ENCODE data around the gene FAM199X. TPM values are rescaled to one million over a fixed set of nuclear protein-coding genes. Genes with fewer than 3 reads are reported as not detected.
A peak's percentile ranks its signal among the peaks of the same experiment; 100 is the strongest.

The FAM199X gene
- polyA plus RNA-seq, 1 donor from 2014 or later, result 38.2 TPM

GRCh38 chrX:104168127-104168526, 1.9 kb downstream of the FAM199X start:
- Histone ChIP-seq H3K9ac (ENCODE audit: low read length) (no peak overlapping the region), H4K20me1 (ENCODE audit: insufficient read depth) (no peaks in the 10 kb centered on the region), H3K27ac (ENCODE audit: low read length) (no peak overlapping the region), H3K4me2 (ENCODE audit: low read length) (peak overlapping the region; percentile 65), H2AFZ (ENCODE audit: low read depth, low read length) (no peak overlapping the region), H3F3A (ENCODE audit: insufficient read depth, low read length, poor library complexity, severe bottlenecking) (no peaks in the 10 kb centered on the region), H3K9me2 (ENCODE audit: insufficient read depth, low read length) (no peaks in the 10 kb centered on the region), H3K4me3 (ENCODE audit: low read length) (peak overlapping the region; percentile 87), H3K27me3 (ENCODE audit: insufficient read depth, low read depth, low read length) (no peaks in the 10 kb centered on the region), H3K36me3 (ENCODE audit: insufficient read depth, low read length) (no peaks in the 10 kb centered on the region), H3K9me3 (ENCODE audit: low read length) (no peaks in the 10 kb centered on the region), H3K79me2 (replicated peaks; ENCODE audit: insufficient read depth, low read length) (peaks cover 12% of the 10 kb centered on the region)
- no peak for TF ChIP-seq MXI1 (conservative IDR thresholded peaks at IDR 0.05; ENCODE audit: poor library complexity, severe bottlenecking)
- TF ChIP-seq TAF1 (IDR thresholded peaks at IDR 0.05; ENCODE audit: low read depth), result no peak
- TF ChIP-seq SMC3 (conservative IDR thresholded peaks at IDR 0.05; ENCODE audit: poor library complexity), result no peak

GRCh38 chrX:104172121-104172520, 5.9 kb downstream of the FAM199X start:
- no peak overlapping the region for H3K27ac ChIP-seq (ENCODE audit: low read length)
- H3K4me3 ChIP-seq (ENCODE audit: low read length), result no peak overlapping the region
- H4K20me1 ChIP-seq (ENCODE audit: insufficient read depth), result no peaks in the 10 kb centered on the region
- TF ChIP-seq RAD21 (conservative IDR thresholded peaks at IDR 0.05) (no peak), MXI1 (conservative IDR thresholded peaks at IDR 0.05; ENCODE audit: poor library complexity, severe bottlenecking) (no peak), REST (IDR thresholded peaks at IDR 0.05; ENCODE audit: borderline replicate concordance) (no peak), POLR2AphosphoS5 (IDR thresholded peaks at IDR 0.05) (no peak), TAF1 (IDR thresholded peaks at IDR 0.05; ENCODE audit: low read depth) (no peak), EP300 (conservative IDR thresholded peaks at IDR 0.05; ENCODE audit: poor library complexity, severe bottlenecking) (no peak), EZH2 (IDR thresholded peaks at IDR 0.05; ENCODE audit: borderline replicate concordance, insufficient read depth, low read length, poor library complexity, severe bottlenecking) (no peak), CTCF (IDR thresholded peaks at IDR 0.05; ENCODE audit: poor library complexity, severe bottlenecking) (no peak), SMC3 (conservative IDR thresholded peaks at IDR 0.05; ENCODE audit: poor library complexity) (no peak)
- H3F3A ChIP-seq (ENCODE audit: insufficient read depth, low read length, poor library complexity, severe bottlenecking), result no peaks in the 10 kb centered on the region
- no peak overlapping the region for H3K4me2 ChIP-seq (ENCODE audit: low read length)
- H3K9ac ChIP-seq (ENCODE audit: low read length), result no peak overlapping the region
- no peaks in the 10 kb centered on the region for H3K9me3 ChIP-seq (ENCODE audit: low read length)
- no peaks in the 10 kb centered on the region for H3K9me2 ChIP-seq (ENCODE audit: insufficient read depth, low read length)
- H3K79me2 ChIP-seq (replicated peaks; ENCODE audit: insufficient read depth, low read length), result peaks cover 12% of the 10 kb centered on the region
- H2AFZ ChIP-seq (ENCODE audit: low read depth, low read length), result no peak overlapping the region
- H3K36me3 ChIP-seq (ENCODE audit: insufficient read depth, low read length), result no peaks in the 10 kb centered on the region
- H3K27me3 ChIP-seq (ENCODE audit: insufficient read depth, low read depth, low read length), result no peaks in the 10 kb centered on the region

- Histone ChIP-seq H3K9me2 (ENCODE audit: insufficient read depth, low read length) (no peaks in the 10 kb centered on the region), H3K36me3 (ENCODE audit: insufficient read depth, low read length) (no peaks in the 10 kb centered on the region), H3K79me2 (replicated peaks; ENCODE audit: insufficient read depth, low read length) (peaks cover 11% of the 10 kb centered on the region), H3K9me3 (ENCODE audit: low read length) (no peaks in the 10 kb centered on the region), H3K9ac (ENCODE audit: low read length) (no peak overlapping the region), H4K20me1 (ENCODE audit: insufficient read depth) (no peaks in the 10 kb centered on the region), H3K4me3 (ENCODE audit: low read length) (no peak overlapping the region), H2AFZ (ENCODE audit: low read depth, low read length) (no peak overlapping the region), H3K27me3 (ENCODE audit: insufficient read depth, low read depth, low read length) (no peaks in the 10 kb centered on the region), H3K4me2 (ENCODE audit: low read length) (no peak overlapping the region), H3K27ac (ENCODE audit: low read length) (no peak overlapping the region), H3F3A (ENCODE audit: insufficient read depth, low read length, poor library complexity, severe bottlenecking) (no peaks in the 10 kb centered on the region)
- TF ChIP-seq SMC3 (conservative IDR thresholded peaks at IDR 0.05; ENCODE audit: poor library complexity), result no peak
These were observed 6.5 kb downstream of the FAM199X start for GRCh38 chrX:104172788-104173187.

All from neural cell (in vitro differentiated cells).